Stimulated activated CD4-positive, alpha-beta T cell treated with anti-CD3 and anti-CD28 coated beads, Interleukin-12 subunit alpha, Interleukin-12 subunit beta, amount 100 ng/mL, for 4 hours (primary cell): Measurements from ENCODE around the gene ADH1A.
"Not testable (repeated sequence)": the region's sequence is repeated elsewhere in the genome, so short reads cannot be mapped to it uniquely, and the experiment has no call there.

Experiments used
- DNase-seq: peaks from one replicate; pipeline ENCODE4 v3.0.0-alpha.2; 2020

The ADH1A gene

DNA sequence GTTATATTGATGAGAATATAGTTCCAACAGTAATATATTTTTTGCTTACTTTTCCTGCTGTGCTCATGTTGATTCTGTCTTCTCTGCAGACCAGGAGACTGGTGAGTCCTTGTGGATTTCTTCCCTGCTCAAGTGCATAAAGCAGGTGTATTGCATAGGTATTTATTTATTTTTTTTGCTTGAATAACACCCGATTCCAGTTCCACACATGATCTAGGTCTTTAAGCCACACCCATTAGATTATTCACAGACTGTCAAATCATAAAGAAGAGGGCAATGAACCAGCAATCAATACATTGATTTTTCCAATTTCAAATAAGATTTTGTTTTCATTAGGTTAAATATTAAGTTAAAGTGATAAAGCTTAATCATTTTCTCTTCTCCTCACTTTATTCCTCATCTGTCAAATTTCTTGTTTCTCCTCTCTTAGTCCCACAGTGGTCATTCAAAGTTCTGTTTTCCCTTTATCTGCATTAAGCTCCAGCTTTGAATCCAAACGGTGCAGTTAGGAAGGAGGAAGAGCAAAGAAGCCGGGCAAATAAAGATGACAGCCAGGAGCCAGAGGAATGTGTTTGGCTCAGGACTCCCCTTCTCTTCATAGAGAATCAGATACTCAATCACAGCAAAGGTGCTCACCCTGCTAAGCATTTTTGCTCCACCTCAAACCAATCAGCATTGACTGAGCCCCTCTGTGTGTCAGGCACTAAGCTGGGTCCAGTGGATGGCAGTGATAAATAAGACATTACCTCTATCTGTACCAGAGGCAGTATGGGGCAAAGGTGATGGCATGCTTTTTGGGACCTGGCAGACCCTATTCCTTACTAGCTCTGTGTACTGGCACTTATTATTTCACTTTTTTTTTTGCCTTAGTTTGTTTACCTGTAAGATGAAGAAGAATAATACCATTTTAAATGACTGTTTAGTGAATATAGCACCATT lies at the start of gene ADH1A:
Gene ADH1A, minus strand, starts transcription at position 138 of the 939 bp plus-strand sequence. Its CDS starts 71 bp downstream, at position 67.
- no peak for DNase-seq

DNA sequence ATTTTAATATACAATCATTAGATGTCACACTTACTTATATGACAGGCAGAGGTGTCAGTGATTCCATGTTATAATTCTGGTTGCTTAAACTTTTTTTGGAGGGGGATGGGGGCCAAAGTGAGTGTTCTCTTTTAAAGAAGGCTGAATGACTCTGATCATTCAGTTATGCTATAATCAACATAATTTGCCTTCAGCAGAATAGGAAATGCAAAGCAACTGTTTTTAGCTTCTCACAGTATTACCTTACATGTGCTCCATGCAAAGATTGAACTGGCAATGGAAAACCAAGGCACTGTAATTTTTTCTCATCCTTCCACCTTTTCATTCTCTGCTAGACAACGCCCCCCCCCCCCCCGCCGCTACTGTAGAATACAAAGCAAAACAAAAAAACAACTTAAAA lies 48.4 kb upstream of the ADH1A start:
- no peak for DNase-seq

DNA sequence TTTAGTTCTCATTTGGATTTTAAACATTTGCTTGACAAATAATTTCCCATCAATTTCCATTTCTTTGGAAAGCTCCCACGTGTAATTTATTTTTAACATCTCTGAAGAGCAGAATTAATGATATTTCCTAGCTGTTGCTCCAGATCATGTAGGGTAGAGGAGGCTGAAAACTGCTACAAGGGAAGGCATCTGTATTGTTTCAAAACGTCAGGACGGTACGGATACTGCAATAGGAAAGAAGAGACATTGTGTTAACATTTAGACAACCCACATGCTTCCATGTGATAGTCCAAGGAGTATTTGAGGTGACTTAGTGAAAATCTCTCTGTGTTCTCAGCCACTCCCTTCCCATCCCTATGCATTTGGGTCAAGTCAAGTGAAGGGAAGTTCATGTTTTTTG lies 45.8 kb upstream of the ADH1A start:
- no peak for DNase-seq

DNA sequence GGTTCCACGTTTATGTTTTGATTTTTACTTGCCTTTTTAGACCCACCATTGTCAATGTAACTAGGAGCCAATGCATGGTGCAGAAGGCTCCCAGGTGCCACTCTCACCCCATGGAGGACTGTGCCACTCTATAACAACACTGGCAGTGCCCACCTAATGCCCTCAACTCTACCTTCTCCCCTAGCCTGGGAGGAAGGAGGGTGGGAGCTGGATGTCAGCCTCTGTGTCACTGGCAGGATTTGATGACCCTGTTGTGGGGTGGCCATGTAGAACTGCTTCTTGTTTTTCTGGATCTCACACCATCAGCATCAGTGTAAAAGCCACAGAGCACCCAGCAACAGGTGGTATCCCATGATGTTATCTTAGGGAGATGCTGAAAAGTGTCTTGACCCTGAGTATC lies 44.1 kb upstream of the ADH1A start:
- DNase-seq: no peak

DNA sequence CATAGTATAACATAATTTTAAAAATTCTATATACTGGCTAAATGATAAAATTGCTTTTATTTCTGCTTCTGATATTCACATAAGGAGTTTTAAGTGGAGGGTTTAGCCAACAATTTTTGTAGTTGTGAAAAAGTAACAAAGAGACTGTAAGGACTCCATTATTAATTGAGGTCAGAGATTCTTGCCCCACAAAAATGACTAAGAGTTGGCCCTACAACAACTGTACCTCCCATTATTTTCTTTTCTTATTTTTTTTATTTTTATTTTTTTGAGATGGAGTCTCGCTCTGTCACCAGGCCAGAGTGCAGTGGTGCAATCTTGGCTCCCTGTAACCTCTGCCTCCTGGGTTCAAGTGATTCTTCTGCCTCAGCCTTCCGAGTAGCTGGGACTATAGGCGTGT lies 39.9 kb upstream of the ADH1A start:
- no peak for DNase-seq

DNA sequence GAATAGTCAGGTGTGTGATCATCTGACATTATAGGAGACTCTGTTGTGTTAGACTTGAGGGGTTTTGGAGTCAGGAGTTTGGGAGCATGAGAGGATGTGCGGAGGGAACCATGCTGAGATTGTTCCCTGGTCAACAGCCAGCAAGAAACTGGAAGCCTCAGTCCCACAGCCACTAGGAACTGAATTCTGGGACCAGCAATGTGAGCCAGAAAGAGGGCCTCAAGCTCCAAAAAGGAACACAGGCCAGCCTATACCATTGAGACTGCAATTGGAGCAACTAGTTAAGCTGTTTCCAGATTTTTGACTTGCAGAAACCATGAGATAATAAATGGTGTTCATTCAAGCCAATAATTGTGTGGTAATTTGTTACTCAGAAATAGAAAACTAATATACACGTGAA lies 39.1 kb upstream of the ADH1A start:
- no peak for DNase-seq

DNA sequence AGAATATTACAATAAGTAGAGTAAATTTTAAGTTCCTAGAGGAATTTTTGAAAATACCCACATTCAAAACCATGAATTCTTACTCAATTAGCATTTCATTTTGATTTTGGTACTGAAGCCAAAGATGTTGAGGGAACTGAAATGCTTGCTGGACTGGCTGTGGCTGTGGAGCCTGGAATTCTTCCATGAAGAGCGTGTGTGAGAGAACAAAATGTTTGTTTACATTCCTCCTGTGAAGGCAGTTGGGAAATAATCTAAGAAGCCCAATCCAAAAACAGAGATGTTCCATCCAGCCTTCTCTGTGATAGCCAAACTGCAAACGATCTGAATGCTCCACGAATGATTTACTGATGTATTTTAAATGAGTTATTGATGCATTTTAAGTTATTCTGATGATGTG lies 34.2 kb upstream of the ADH1A start:
- DNase-seq: no peak

DNA sequence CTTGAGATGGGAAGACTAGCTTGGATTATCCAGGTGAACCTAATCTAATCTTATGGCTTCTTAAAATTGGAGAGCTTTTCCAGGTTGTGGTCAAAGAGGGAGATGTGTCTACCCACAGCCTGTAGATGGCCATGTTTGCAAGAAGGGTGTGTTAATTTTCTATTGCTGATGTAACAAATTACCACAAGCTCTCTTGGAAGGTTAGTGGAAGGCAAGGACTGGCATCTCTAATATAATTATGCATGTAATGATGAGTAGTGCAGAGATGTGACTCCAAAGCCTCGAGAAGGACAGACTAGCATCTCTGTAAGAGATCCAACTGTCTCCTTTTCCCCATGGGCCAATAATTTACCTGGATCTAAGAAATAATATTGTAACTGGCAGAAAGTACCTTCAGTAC lies 33.6 kb upstream of the ADH1A start:
- no peak for DNase-seq

DNA sequence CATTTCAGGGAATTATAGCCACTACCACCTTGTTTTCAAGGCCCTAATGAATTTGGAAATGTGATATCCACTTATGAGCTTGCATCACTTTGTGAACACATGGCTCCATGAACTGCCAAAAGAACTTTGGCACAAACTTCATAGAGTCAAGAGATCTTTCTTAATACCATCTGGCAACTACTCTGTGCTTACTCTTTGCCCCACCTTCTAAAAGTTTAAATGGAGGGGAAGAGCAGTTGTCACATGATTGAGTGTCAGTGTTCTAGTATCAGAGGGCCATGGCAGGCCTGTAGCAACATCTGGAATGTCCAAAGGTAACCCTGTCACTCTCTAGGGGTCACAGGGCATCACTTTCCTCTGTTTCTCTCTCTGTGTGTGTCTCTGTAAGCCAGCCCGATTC lies 33.0 kb upstream of the ADH1A start:
- no peak for DNase-seq

DNA sequence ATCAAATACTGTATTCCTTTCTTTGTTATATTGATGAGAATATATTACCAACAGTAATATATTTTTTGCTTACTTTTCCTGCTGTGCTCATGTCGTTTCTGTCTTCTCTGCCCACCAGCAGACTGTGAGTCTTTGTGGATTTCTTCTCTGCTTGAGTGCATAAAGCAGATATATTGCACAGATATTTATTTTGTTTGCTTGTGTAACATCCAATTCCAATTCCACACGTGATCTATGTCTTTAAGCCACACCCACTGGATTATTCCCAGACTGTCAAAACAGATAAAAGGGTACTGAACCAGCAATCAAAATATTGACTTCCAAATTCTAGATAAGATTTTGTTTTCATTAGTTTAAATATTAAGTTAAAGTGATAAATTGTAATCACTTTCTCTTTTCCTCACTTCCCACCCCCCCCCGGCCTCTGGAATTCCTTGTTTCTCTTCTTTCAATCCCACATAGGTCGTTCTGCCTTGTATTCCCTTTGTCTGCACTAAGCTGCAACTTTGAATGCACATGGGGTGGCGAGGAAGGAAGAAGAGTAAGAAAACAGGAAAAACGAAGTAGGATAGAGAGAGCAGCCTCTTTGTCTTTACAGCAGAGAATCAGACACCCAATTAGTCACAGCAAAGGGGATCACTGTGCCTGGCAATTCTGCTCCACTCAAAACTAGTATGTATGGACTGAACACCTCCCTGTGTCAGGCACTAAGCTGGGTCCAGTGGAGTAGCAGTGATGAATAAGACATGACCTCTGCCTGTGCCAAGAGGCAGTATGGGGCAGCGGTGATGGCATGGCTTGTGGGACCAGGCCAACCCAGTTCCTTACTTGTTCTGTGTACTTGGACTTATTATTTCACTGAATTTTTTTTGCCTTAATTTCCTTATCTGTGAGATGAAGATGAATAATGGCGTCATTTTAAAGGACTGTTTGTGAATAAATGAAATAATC lies 30.7 kb upstream of the ADH1A start, which contains the start of gene ADH1B:
Gene ADH1B, minus strand, starts transcription at position 161 of the 951 bp plus-strand sequence. Its CDS starts 70 bp downstream, at position 91.
- DNase-seq: no peak

DNA sequence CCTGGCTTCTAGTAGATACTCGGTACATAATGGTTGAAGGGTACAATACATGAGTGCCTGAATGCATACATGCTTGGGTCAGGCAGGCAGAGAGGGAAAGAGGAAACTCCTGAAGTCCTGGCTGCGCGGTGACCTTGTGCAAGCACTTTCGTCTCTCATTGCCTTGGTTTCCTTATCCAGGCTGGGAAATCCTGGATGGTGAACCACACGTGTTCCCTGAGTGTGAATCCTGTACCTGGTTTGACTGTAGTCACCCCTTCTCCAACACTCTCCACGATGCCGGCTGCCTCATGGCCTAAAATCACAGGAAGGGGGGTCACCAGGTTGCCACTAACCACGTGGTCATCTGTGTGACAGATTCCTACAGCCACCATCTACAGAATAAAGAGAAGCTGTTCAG lies 27.0 kb upstream of the ADH1A start:
- DNase-seq: not testable (repeated sequence)

DNA sequence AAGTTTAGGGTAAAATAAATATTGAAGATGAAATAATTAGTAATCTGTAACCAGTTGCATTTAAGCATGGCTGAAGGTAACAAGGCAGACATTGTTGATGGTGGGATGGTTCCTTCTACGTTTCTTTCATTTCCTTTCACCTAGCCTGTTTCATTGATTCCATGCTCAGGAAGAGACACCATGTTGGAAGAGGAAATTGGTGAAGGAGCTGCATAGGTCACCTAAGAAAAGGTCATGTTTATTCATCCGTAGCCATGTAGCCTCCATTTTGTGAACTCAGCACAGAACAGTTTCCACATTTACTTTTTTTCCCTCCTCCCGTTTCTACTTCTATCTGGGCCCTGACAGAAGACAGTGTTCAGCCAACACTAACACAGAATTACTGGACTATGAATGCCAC lies 26.6 kb upstream of the ADH1A start:
- no peak for DNase-seq

DNA sequence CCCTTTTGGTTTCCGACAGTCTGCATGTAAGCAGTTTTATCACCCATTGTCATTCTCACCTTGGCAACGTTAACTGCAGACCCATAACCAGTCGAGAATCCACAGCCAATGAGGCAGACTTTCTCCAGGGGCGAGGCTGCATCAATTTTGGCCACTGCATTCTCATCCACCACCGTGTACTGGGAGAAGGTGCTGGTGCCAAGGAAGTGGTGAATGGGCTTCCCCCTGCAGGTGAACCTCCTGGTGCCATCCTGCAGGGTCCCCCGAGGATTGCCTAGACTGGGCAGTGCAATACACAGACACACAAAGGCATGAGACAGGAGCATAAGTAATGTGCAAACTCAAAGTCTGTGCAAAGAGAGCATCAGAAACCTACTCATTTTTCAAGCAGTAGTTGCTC lies 25.1 kb upstream of the ADH1A start:
- no peak for DNase-seq

DNA sequence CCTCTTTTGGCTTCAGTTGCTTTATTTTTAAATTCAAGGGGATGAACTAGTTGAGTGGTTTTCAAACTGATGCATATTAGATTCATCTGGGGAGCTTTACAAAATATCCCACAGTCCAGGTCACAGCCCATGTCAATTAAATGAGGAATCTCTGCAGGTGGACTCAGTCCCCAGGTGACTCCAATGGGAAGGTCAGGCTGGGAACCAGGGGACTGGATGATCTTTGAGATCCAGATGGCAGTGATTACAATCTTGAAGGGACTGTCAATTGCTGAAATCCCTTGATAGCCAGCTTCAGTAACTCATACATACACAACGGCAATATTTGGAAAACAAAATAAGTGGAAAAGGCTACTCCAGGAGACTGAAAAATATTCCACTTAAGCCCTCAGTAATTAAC lies 23.4 kb upstream of the ADH1A start:
- DNase-seq: no peak

DNA sequence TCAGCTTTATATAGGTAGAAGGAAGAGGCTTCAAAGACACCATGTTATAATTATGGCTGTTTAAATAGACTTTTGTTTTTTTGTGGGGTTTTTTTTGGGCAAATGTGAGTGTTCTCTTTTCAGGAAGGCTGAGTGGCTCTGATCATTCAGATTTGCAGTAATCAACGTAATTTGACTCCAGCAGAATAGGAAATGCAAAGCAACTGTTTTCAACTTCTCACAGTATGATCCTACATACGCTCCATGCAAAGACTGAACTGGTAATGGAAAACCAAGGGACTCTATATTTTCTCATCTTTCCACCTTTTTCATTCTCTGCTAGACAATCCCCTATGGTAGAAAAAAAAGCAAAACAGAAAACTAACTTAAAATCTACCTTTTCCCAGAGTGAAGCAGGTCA lies 19.6 kb upstream of the ADH1A start:
- DNase-seq: no peak

DNA sequence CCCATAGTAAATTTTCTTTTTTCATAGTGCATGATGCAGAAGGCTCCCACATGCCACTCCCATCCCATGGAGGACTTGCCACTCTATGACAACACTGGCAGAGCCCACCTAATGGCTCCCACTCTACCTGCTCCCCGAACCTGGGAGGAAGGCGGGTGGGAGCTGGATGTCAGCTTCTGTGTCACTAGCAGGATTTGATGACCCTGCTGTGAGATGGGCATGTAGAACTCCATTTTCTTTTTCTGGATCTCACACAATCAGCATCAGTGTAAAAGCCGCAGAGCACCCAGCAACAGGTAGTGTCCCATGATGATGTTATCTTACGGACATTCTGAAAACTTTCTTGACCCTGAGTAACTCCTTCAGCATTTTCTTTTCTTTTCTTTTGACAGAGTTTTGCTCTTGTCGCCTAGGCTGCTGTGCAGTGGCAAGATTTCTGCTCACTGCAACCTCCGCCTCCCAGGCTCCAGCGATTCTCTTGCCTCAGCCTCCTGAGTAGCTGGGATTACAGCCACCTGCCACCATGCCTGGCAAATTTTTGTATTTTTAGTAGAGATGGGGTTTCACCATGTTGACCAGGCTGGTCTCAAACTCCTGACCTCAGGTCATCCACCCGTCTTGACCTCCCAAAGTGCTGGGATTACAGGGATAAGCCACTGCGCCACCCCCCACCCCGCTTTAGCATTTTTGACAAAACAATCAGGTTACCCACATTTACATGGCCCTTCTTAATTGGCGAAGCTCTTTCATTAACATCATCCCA lies 15.0 kb upstream of the ADH1A start:
- no peak for DNase-seq

DNA sequence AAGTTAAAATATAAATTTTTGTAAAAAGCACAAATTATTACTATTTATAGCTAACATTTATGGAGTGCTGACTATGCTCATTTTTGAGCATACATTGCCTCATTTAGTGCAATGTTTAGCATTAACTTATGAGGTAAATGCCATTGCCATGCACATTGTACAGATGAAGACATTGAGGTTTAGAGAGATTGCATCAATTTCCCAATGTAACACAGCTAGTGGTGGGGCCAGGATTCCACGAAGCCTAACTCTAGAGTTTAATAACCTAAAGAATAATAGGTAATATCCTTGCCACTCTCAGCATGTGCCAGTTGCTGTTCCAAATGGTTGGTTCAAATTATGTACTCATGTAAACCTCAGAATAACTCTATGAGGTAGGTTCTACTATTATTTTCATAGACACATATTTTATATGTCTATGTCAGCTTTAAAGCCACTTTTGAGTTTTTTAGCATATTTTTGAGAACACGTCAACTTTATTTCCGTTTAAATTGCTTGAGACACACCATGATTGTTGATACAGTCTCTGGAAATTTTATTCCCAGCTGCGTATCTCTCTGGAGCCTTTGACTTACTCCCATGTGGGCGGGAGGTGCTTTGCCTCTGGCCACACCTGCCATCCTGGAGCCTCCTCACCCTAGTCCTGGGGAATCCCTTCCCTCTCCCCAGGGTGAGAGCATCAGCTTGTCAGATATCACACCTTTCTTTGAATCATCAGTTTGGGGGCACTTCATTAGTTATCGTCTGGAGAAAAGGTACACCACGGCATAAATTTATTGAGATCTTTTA lies 10.8 kb upstream of the ADH1A start:
- no peak for DNase-seq

DNA sequence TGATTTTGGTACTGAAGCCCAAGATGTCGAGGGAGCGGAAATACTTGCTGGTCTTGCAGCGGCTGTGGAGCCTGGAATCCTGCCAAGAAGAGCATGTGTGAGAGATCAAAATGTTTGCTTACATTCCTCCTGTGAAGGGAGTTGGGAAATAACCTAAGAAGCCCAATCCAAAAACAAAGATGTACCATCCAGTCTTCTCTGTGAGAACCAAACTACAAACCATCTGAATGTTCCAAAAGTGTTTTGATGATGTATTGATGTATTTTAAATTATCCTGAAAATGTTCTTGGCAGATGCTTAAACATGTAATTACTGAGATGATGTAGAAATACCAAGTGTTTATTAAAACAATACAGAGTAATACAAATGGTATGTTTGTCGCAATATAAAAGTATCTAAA lies 10.1 kb upstream of the ADH1A start:
- DNase-seq: no peak

DNA sequence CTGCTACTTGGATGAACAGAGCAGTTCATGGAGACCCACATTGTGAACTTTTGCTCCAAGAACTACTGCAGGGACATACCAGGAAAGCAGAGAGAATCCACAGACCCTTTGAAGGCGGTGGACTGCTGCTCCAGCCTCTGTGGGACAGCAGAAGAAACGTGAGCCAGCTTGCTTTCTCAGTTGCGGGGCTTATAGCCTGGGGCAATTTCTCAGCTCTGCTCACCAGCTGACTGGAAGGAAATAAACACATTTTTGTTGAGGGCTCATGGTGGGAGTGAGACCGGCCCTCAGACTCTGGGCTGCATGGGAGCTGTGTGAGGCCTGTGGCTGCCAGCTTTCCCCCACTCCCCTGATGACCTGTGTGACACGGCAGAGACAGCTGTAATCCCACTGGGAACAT lies 2.6 kb upstream of the ADH1A start:
- no peak for DNase-seq

DNA sequence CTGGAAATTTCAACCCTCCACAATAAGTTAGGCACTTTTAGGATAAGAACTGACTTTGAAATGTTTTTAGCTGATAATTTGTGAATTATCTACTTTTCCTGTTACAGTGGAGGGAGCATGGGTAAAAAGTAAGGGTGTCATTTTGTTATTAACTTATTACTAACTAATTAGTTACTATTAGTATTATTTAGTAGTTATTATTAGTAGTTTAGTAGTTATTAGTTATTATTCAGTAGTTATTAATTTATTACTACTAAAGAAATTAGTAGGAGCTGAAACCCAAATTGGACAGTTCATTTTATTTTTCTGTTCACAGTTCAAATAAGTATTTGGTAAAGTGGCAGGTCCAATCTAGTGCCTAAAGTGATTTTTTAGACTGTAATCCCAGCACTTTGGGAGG lies 5.4 kb downstream of the ADH1A start:
- DNase-seq: no peak

DNA sequence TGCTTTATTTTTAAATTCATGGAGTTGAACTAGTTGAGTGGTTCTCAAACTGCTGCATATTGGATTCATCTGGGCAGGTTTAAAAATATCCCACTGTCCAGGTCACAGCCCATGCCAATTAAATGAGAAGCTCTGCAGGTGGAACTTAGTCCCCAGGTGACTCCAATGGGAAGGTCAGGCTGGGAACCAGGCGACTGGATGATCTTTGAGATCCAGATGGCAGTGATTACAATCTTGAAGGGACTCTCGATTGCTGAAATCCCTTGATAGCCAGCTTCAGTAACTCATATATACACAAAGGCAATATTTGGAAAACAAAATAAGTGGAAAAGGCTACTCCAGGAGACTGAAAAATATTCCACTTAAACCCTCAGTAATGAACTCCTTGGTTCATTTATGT lies 8.1 kb downstream of the ADH1A start:
- DNase-seq: no peak

DNA sequence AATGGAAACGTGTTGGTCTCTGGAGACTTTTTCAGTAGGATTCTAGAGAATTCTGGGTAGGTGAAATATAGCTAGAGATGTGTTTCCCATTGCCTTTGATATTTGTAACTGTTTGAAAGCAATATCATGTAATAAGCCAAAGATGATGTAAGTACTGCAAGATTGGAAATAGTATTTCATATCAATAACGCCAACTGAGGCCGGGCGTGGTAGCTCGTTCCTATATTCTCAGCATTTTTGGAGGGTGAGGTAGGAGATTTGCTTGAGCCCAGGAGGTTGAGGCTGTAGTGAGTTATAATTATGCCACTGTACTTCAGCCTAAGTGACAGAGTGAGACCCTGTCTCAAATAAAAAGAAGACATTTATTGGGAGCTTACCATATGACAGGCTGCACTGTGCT lies 9.5 kb downstream of the ADH1A start:
- no peak for DNase-seq
